Panc1 (cell line): ENCODE data around the gene SRRM3. TPM values are rescaled to one million over a fixed set of nuclear protein-coding genes. Genes with fewer than 3 reads are reported as not detected.
A peak's percentile ranks its signal among the peaks of the same experiment; 100 is the strongest.

Source experiments
- ATAC-seq: fragments of 200-7000 bp; cut with Tn5 transposase; 2 replicates; pipeline ENCODE4 v1.9.1; 2020; ENCODE audit warnings: mild to moderate bottlenecking, moderate library complexity
- BruUV-seq: library from RNA; stranded (reverse); fragments of 400-500 nt; replicated peaks from 2 replicates; lab custom pipeline; 2021; lab: Mats Ljungman, UMichigan
- CTCF ChIA-PET: fragments of 300-600 bp; sonication (Branson Sonifier 250); formaldehyde crosslinking; loops from one replicate; lab custom pipeline; 2022; ENCODE audit warnings: antibody characterized with exemption; lab: Charles Lee
- POLR2A ChIA-PET: fragments of 300-600 bp; sonication (Branson Sonifier 250); formaldehyde crosslinking; loops from one replicate; lab custom pipeline; 2022; ENCODE audit warnings: antibody characterized with exemption; lab: Charles Lee
- DNase-seq: peaks from one replicate; pipeline ENCODE4 v3.0.0-alpha.2; 2010; ENCODE audit warnings: low read depth, low spot score
- H3K27ac ChIP-seq: 2 replicates; pipeline ENCODE4 v1.5.1; 2011; ENCODE audit warnings: mild to moderate bottlenecking, low read length, inconsistent platforms
- H3K27me3 ChIP-seq: fragments of 200-500 bp; sonication (Bioruptor generic); 2 replicates; pipeline ENCODE4 v1.6.0; 2014; ENCODE audit warnings: low read length, inconsistent platforms; ENCODE audit not compliant: control insufficient read depth, insufficient read depth
- H3K36me3 ChIP-seq: fragments of 200-500 bp; sonication (Bioruptor generic); 2 replicates; pipeline ENCODE4 v1.5.1; 2014; ENCODE audit warnings: inconsistent platforms, mild to moderate bottlenecking, low read length, moderate library complexity; ENCODE audit not compliant: control insufficient read depth, insufficient read depth
- H3K4me1 ChIP-seq: 2 replicates; pipeline ENCODE4 v1.5.1; 2011; ENCODE audit warnings: inconsistent platforms, mild to moderate bottlenecking, low read length, moderate library complexity; ENCODE audit not compliant: control insufficient read depth, insufficient read depth
- H3K4me3 ChIP-seq, 2 experiments: 2 replicates each; pipeline ENCODE4 v1.5.1; 2011 to 2012; ENCODE audit warnings: low read depth in 2 of 2, low read length in 2 of 2, mild to moderate bottlenecking in 2 of 2, inconsistent platforms in 1 of 2, moderate library complexity in 1 of 2
- H3K9me3 ChIP-seq: fragments of 200-500 bp; sonication (Bioruptor generic); 2 replicates; pipeline ENCODE4 v1.5.1; 2014; ENCODE audit warnings: low read depth, mild to moderate bottlenecking, inconsistent platforms, low read length, moderate library complexity; ENCODE audit not compliant: control insufficient read depth, insufficient read depth
- CTCF ChIP-seq: fragments of 450-650 bp; IDR thresholded peaks from 2 replicates; pipeline ENCODE4 v1.5.1; 2017; ENCODE audit warnings: mild to moderate bottlenecking
- POLR2AphosphoS5 ChIP-seq: IDR thresholded peaks from 2 replicates; pipeline ENCODE4 v1.6.1; 2012; ENCODE audit warnings: mild to moderate bottlenecking, low read depth, low read length, moderate library complexity
- REST ChIP-seq, 2 experiments: IDR thresholded peaks; 2 replicates each; pipeline ENCODE4 v1.6.1; 2011 to 2012; ENCODE audit warnings: low read depth in 2 of 2, control low read depth in 1 of 2, low read length in 1 of 2, mild to moderate bottlenecking in 1 of 2, moderate library complexity in 1 of 2; ENCODE audit not compliant: insufficient read depth in 1 of 2
- SIN3A ChIP-seq: IDR thresholded peaks from 2 replicates; pipeline ENCODE4 v1.6.1; 2012; ENCODE audit warnings: low read depth, mild to moderate bottlenecking, low read length, moderate library complexity, borderline replicate concordance; ENCODE audit not compliant: insufficient read depth
- TCF7L2 ChIP-seq: IDR thresholded peaks from 2 replicates; pipeline ENCODE4 v1.6.1; 2011; ENCODE audit warnings: mild to moderate bottlenecking, low read depth, low read length, inconsistent platforms
- in situ Hi-C: cut with HindIII; loops from 2 replicates; pipeline ENCODE4 v1.10.0; 2016; ENCODE audit warnings: low sequenced_read_pairs, low pct_unique_long_range_greater_than_20kb
- intact Hi-C: fragments of 100-400 bp; cut with micrococcal nuclease; formaldehyde crosslinking; loops from one replicate; pipeline ENCODE4 v1.10.0; 2022; ENCODE audit not compliant: unreplicated experiment
- total RNA-seq: library from RNA; stranded (reverse); gene quantifications from one replicate; pipeline ENCODE4 v1.2.1, GENCODE V29; 2021; ENCODE audit not compliant: unreplicated experiment

The SRRM3 gene
- total RNA-seq, 1 experiment from 2014 or later: 8.5 TPM

GRCh38 chr7:76198202-76198601, 3.5 kb upstream of the SRRM3 start:
- no peaks in the 10 kb centered on the region for H3K36me3 ChIP-seq
- in situ Hi-C loops: no loop called here
- POLR2A ChIA-PET: interaction anchor here (0.6 kb wide), 1 partner anchor 57 kb away, joined by 8 read pairs; no protein-coding TSS in a partner anchor
- DNase-seq (no peak), ATAC-seq (no peak)
- CTCF ChIA-PET: interaction anchor here (0.7 to 1.4 kb wide), 2 partner anchors 65 to 66 kb away, joined by 5 to 9 read pairs; no protein-coding TSS in a partner anchor
- intact Hi-C loops: no loop called here
- H3K27me3 ChIP-seq: peaks cover 2% of the 10 kb centered on the region; the same call in 1 of the 2 replicates
- H3K27ac ChIP-seq: no peak overlapping the region
- TF ChIP-seq TCF7L2 (no peak), REST (IDR thresholded peaks at IDR 0.05; ENCODE audit: insufficient read depth in 1 of 2, low read depth in 2 of 2, low read length in 1 of 2) (no peak), SIN3A (no peak), CTCF (no peak), POLR2AphosphoS5 (no peak)
- H3K9me3 ChIP-seq: no peaks in the 10 kb centered on the region
- no peak overlapping the region for H3K4me3 ChIP-seq
- BruUV-seq: no TSS peak
- no peaks in the 10 kb centered on the region for H3K4me1 ChIP-seq

- peak; percentile 45; the same call in 1 of the 2 replicates for ATAC-seq
- DNase-seq: no peak
- ChIA-PET POLR2A (interaction anchor here (0.5 kb wide), 1 partner anchor 65 kb away, joined by 3 read pairs; no protein-coding TSS in a partner anchor), CTCF (interaction anchor here (1.0 kb wide), 1 partner anchor 23 kb away, joined by 3 read pairs; no protein-coding TSS in a partner anchor)
- H3K9me3 ChIP-seq: no peaks in the 10 kb centered on the region
- H3K4me1 ChIP-seq: no peaks in the 10 kb centered on the region
- H3K27me3 ChIP-seq: peaks cover 4% of the 10 kb centered on the region; the same call in 1 of the 2 replicates
- no TSS peak for BruUV-seq
- in situ Hi-C loops: no loop called here
- intact Hi-C loops: no loop called here
- H3K27ac ChIP-seq: no peak overlapping the region
- no peaks in the 10 kb centered on the region for H3K36me3 ChIP-seq
- TF ChIP-seq REST (IDR thresholded peaks at IDR 0.05; ENCODE audit: insufficient read depth in 1 of 2, low read depth in 2 of 2, low read length in 1 of 2) (0 out of 4 replicates have a peak, but pooled peaks of 1 of the 2 experiments have one; percentile 45), TCF7L2 (no peak)
- no peak overlapping the region; a peak in 1 of 4 replicates for H3K4me3 ChIP-seq
These were observed 952 bp downstream of the SRRM3 start for GRCh38 chr7:76202666-76203030.
